Activated CD4-positive, CD25-positive, alpha-beta regulatory T cell (primary cell): ENCODE results near the gene TNFAIP2.
A peak's percentile ranks its signal among the peaks of the same experiment; 100 is the strongest.

Source experiments
- DNase-seq, 4 experiments: peaks; one replicate each; lab custom pipeline; 2025; lab: John Stamatoyannopoulos, UW

The TNFAIP2 gene

DNA sequence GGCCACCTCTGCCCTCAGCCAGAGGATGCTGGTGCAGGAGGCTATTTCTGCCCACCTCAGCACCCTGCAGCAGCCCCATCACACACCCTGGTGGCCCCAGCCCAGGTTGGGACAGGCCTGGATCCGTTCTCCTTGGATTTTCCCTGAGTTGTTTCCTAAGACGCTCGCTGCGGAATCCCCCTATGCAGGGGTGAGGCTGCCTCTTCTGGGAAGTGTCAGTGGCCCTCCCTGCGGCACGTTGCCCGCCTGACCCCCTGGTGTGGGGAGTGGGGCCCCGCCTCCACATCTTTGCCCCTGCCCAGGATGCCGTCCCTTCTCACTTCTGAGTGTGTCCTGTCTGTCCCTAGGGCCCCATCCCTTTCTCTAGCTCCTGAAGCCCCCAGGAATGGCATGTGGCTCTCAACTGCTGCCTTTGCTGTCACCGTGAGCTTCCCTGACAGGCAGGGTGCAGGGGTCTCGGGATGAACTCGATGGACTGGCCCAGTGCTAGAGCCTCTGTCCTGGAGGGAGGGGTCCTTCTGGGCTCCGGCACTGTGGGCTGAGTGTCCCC, 29.3 kb upstream of the TNFAIP2 start:
- no peak for DNase-seq

GRCh38 chr14:103094406-103095209, 28.7 kb upstream of the TNFAIP2 start, which contains the start of gene EXOC3L4:
Gene EXOC3L4, plus strand, starts transcription at chr14:103094725. Its CDS starts 5,495 bp downstream, at chr14:103100220.
- DNase-seq, result no peak

DNA sequence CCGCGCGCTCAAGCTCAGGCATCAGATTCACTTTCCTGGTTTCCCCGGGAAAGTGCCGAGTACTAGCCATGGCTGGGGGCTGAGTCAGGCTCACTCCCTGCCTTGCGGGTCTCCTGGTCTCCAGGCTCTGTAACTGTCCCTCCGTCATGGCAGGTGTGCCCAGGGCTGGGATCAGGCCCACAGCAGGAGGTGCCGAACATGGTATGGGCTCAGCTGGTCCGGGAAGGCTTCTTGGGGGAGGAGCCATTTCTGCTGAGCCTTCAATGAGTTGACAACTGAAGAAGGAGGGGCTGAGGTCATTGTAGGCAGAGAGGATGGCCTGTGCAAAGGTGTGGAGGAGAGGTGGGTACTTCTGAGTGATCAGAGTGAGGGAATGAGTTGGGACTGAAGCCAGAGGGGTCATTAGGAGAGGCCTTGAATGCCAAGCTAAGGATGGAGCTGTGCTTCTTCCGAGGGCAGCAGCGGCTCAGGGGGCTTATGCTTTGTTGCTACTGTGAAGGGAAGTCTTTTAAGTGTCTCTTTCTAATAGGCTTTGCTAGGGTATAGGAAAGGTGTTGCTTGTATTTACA, 28.0 kb upstream of the TNFAIP2 start:
- no peak for DNase-seq

DNA sequence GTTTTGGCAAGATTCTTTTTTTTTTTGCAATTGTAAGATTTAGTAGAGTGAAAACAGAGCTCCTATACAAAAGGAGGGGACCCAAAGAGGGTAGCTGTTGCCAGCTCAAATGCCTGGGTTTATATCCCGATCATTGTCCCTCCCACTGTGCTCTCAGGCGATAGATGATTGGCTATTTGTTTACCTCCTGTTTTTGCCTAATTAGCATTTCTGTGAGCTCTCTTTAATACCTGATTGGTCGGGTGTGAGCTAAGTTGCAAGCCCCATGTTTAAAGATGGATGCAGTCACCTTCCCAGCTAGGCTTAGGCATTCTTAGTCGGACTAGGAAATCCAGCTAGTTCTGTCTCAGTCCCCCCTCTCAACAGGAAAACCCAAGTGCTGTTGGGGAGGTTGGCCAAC, 26.9 kb upstream of the TNFAIP2 start:
- no peak for DNase-seq

DNA sequence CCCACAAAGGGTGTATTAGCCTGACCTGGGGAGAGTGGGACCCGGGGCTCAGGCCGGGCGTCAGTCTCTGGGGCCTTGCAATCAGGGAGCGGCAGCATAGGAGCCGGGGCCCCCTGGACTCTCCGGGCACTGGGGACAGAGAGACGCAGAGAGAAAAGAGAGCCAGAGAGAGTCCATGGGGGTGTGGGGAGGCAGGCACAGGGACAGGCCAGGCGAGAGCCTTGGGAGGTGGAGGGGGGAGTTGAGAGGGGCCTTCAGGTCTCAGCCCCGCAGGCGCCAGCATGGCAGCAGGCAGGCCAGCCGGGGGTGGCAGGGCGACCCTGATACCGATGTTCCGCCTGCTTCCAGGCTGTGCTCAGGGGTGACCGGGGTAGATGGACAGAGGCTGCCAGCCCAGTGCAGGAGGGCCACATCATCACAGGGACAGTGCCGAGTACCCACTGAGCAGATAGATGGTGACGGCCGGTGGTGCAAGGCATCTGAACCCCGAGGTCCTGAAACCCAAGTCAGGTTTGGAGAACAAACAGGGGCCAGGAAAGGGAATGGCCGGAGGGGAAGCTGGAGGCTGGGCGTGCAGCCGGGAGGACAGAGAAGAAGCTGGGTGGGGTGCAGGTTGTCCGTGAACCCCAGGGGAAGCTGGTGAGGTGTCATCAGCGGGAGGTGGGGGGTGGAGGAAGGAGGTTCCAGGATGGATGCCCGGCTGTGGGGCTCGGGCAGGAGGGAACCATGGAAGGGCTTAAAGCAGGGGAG, 25.8 kb upstream of the TNFAIP2 start:
- DNase-seq, result no peak

DNA sequence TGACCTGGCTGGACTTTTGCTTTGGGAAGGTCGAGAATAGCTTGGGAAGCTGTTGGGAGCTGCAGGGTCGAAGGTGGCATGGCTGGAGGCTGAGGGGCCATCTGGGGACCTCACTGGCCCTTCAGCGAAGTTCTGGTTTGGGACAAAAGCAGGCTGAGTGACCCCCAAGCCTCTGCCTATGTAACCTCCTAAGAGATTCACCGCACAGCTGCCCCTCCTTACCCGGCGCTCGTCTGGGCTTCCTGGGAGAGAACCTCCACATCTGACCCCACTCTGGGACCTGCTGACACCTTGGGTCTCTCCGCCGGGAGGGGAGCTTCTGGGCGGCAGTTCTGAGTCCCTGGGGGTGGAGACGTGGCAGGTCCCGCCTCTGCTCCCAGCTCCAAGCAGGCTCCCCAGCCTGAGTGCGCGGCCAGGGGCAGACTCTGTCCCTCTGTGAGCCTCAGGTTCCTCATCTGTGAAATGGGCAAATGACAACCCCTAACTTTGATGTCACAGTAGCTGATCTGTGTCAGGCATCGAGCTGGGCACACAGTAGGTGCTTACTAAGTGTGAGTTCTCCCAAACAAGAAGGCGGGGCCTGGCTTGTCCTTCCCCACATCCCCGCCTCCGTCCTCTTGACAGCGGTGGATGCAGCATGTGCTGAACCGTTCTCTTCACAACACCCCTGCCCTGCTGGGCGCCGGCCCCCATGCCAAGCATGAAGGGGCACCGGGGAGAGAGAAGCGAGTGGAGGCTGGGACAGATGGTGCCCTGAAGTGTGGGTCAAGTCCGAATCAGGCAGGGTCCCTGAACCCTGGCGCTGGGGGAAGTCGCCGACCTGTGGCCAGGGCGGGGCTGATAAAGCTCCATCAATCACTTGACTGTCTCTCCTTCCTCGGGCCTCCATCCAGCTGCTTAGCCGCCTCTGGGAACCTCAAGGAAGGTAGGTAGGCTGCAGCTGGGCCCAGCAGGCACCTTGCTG, 25.0 kb upstream of the TNFAIP2 start:
- no peak for DNase-seq

DNA sequence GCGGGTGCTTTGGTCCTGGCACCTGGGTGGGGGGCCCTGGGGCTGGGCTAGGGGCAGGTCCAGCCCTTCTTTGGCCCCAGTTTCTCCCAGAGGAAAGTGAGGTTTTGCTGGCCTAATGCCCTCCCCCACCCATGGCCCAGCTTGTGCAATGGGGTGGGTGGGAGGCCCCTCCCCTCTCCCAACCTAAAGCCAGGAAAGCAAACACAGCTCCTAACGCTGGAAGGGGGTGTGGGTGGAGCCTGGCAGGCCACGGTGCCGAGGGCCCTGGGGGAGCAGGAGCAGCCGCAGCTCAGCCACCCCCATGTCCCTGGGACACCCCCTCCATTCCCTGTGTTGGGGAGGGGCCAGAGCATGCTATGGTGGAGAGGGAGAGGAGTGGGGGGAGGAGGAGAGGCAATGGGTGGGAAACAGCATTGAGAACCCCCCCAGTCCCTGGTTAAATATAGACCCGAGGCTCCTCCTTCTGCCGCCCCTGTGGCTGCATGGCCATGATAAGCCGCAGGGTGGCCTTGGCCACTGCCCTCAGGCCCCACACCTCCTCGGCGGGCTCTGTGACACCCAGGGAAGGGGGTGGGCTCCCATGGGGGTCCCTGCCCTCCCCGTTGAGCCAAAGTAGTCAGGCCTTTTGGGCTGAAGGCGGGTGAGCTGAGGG, 24.1 kb upstream of the TNFAIP2 start:
- no peak for DNase-seq

DNA sequence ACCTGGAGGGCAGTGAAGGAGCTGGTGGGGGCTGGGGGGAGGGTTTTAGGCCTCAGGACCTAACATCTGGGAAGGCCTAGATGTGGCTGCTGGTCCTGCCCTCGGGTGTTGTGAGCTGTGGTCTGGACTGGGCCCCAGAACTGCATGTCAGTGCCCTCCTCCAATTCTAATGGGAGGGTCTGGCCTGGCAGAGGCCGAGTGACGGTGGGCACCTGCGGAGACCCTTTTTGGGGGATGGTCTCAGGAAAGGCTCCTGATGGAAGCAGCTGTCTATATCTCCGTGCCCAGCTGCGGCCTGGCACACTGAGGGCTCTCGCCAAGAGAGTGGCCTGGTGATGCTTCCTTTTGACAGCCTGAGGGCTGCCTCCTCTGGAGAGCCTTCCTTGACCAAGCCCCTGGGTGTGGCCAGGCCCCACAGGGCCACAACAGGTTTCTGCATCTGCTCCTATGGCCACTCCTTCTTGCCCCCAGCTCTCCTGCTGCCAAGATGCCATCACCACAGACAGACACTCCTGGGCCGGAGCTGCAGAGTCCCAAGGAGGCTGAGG, 23.5 kb upstream of the TNFAIP2 start:
- DNase-seq, result no peak

DNA sequence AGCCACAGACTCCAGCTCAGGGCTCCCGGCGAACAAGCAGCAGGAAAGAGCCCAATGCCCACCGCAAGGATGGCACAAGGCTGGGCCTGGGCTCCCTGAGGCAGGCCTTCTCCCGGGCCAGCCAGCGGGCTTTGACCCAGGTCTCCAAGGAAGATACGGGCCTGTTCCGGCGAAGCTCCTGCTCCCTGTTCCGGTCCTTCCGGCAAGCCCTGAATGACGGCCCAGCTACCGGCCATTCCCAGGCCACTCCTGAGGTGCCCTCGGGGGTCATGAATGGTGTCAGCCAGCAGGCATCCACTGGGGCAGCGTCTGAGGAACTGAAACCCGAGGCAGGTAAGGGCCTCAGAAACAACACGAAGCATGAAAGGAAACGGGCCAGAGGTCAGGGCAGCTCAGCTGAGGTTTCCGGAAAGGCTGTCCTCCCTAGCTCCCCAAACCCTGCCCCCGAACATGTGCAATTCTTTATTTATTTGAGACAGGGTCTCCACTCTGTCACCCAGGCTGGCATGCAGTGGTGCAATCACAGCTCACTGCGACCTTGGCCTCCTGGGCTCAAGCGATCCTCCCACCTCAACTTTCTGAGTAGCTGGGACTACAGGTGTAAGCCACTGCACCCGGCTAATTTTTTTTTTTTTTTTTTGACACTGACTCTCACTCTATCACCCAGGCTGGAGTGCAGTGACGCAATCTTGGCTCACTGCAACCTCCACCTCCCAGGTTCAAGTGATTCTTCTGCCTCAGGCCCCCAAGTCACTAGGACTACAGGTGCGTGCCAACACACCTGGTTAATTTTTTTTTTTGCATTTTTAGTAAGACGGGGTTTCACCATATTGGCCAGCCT, 22.8 kb upstream of the TNFAIP2 start:
- no peak for DNase-seq

DNA sequence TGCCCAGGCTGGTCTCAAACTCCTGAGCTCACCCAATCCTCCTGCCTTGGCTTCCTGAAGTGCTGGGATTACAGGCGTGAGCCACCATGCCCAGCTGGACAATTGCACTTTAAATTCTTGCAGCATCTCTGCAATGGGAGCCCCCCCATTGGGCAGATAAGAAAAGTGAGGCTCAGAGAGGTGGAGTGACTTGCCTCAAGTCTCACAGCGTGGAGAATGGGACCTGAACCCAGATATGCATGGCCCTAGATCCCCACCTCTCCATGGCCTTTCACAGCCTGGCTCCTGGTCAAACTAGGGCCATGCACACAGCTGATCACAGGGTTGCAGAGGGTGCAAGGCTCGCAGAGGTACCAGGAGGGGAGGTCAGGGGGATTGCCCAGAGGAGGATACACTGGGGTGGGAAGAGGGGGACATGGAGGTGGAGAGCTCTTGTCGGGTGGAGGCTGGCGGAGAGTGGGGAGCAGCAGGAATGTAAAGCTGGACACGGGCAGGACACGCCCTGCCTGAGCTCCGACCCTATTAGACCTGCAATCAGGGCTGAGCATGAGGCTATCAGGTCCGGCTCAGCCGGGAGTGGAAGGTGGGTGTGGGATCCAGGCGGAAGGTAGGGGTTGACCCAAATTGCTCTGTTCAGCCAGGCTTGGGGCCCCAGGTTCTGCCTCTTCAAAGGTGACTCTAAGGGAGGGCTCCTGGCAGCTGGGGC, 21.9 kb upstream of the TNFAIP2 start:
- no peak for DNase-seq

- no peak for DNase-seq
Observed at GRCh38 chr14:103101963-103102688, 21.1 kb upstream of the TNFAIP2 start.

DNA sequence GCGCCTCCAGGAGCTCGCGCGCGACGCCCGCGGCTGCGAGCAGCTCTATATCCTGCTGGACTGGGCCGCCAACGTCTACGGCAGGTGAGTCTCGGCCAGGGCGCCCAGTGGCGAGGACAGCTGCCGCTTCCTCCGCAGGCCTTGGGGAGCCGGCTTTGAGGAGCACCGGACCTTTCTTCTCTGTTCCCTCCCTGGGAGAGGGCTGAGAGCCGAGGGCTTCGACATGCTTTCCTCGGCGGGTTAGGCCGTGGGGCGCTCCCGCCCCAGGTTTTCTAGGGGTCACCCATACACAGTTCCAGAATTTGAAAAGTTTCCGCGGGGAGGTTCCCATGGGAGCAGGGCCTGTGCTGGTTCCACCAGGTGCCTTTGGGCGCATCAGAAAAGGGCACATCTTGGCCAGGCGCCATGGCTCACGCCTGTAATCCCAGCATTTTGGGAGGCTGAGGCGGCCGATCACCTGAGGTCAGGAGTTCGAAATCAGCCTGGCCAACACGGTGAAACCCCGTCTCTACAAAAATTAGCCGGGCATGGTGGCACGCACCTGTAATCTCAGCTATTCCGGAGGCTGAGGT, 20.5 kb upstream of the TNFAIP2 start:
- no peak for DNase-seq

- DNase-seq, result no peak
Observed at GRCh38 chr14:103103461-103104388, 19.5 kb upstream of the TNFAIP2 start.

- no peak for DNase-seq
Observed at GRCh38 chr14:103104389-103104653, 18.9 kb upstream of the TNFAIP2 start.

DNA sequence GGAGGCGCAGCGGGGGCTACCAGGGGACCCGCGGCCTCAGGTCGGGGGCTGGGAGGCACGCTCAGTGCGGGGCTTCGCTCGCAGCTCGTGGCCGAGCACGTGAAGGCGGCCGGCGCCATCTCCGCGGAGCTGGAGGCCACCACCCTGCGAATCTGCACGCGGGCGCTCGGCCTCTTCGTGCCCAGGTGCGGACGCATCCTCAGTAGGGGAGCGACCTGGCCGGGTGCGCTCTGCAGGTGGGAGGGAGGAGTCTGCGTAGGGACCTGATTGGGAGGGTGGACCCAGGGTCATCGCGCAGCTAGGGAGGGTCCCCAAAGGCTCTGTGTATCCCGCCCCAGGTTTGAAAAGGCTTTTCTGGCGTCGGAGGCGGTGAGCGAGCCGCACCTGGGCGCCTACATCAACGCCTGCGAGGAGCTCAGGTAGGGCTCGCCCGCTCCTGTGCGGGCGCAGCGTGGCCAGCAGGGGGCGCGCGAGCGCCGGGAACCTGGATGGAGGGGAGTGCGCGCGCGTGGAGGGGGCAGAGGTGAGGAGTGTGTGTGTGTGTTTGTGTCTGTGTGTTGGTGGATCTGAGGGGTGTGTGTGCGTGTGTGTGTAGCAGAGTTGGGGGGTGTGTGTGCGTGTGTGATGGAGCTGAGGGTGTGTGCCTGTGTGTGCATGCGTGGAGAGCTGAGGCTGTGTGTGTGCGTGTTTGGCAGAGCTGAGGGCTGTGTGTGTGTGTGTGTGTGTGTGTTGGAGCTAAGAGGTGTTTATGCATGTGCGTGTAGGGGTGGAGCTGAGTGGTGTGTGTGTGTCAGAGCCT, 18.4 kb upstream of the TNFAIP2 start:
- peak; percentile 48 to 73 (median 55) for DNase-seq

- DNase-seq, result no peak
Observed at GRCh38 chr14:103105580-103106150, 17.6 kb upstream of the TNFAIP2 start.
